Stimulated activated naive CD8-positive, alpha-beta T cell treated with anti-CD3 and anti-CD28 coated beads, Interleukin-15, amount 100 ng/mL, for 72 hours (primary cell): Measurements from ENCODE around the gene USP6.
"Not testable (repeated sequence)": the region's sequence is repeated elsewhere in the genome, so short reads cannot be mapped to it uniquely, and the experiment has no call there.

Source experiments
- ATAC-seq: fragments of 150-1000 bp; cut with Tn5 transposase; 2 replicates; pipeline ENCODE4 v1.10.0; 2021; ENCODE audit warnings: mild to moderate bottlenecking, moderate library complexity
- DNase-seq, 2 donors: peaks; one replicate each; pipeline ENCODE4 v3.0.0; 2021 to 2022
- H3K27ac Mint-ChIP-seq, 2 donors: one replicate each; pipeline ENCODE4 v1.8.0; 2022; ENCODE audit warnings: mild to moderate bottlenecking in 2 of 2, mixed read lengths in 2 of 2, moderate library complexity in 2 of 2
- H3K27me3 Mint-ChIP-seq: one replicate; pipeline ENCODE4 v1.8.0; 2022; ENCODE audit warnings: mixed read lengths
- H3K4me1 Mint-ChIP-seq: one replicate; pipeline ENCODE4 v1.8.0; 2022; ENCODE audit warnings: mild to moderate bottlenecking, mixed read lengths
- H3K4me3 Mint-ChIP-seq, 2 donors: one replicate each; pipeline ENCODE4 v1.8.0; 2022; ENCODE audit warnings: mild to moderate bottlenecking in 2 of 2, mixed read lengths in 2 of 2, moderate library complexity in 1 of 2
- H3K9me3 Mint-ChIP-seq, 2 donors: one replicate each; pipeline ENCODE4 v1.8.0; 2022; ENCODE audit warnings: mixed read lengths in 2 of 2

Gene USP6

DNA sequence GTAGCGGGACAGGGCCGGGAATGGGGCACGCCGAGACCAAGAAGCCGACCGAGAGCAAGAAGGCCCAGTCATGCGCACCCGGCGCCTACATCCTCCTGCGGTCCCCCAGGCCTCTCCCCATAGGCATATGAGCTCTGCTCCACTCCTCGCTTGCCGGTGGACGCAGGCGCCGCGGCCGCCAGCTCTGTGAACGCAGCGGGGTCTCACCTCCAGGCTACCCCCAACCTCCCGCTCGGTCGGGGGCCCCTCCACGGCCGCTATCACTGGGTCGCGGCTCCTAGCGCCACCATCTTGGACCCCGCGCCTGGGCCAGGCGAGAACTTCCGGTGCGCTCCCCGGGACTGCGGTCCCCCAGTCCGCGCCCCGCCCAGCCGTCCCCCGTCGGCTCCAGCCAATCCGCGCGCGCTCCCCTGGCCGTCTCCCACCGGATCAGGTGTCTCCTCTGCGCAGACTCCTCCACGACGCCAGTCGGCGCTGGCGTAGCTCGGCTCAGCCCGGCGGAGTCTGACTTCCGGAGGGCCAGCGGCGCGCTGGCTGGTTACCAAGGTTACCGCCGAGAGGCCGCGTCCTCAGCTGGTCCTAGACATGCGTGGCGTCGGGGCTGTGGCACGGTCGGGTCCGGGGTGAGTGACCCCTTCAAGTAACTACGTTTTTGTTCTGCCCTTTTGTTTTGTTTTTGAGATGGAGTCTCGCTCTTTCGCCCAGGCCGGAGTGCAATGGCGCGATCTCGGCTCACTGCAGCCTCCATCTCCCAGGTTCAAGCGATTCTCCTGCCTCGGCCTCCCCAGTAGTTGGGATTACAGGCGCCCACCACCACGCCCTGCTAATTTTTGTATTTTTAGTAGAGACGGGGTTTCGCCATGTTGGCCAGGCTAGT lies 75.9 kb downstream of the USP6 start, which contains the start of gene ZNF594:
ZNF594 (minus strand) TSS at position 328 of the 877 bp plus-strand sequence. CDS start 7,612 bp downstream, outside the sequence.
- Mint-ChIP-seq H3K27ac (peak within 1 kb of the TSS; percentile 95 to 97), H3K27me3 (no peaks in the 10 kb centered on the region), H3K4me3 (peak within 1 kb of the TSS; percentile 97 to 98), H3K9me3 (peaks cover 12 to 14% of the 10 kb centered on the region in 2 donors), H3K4me1 (peaks cover 28% of the 10 kb centered on the region)
- ATAC-seq (peak; percentile 100), DNase-seq (peak; percentile 98 to 99)

DNA sequence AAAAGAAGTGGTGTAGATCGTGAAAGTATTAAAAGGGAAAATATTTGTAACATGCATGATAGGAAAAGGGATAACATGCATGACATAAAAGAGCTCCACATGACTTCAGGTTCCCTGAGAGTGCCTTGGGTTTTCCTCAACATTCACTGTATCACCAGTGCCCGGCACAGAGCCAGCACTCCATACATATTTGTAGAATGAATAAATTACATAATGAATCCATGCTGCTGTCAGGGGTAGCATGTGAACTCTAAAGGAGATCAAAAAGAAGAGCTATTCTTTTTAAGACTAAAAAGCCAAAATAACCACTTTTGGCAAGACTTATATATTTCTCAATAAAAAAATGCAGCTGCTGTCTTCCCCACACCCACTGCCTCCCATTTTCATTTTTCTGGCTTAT lies 78.5 kb downstream of the USP6 start:
- ATAC-seq (no peak), DNase-seq (no peak)
- Mint-ChIP-seq H3K27me3 (no peaks in the 10 kb centered on the region), H3K4me1 (peaks cover 40% of the 10 kb centered on the region), H3K9me3 (no peaks in the 10 kb centered on the region), H3K4me3 (no peak overlapping the region), H3K27ac (peak overlapping the region in 1 of 2 donors; percentile 74)

DNA sequence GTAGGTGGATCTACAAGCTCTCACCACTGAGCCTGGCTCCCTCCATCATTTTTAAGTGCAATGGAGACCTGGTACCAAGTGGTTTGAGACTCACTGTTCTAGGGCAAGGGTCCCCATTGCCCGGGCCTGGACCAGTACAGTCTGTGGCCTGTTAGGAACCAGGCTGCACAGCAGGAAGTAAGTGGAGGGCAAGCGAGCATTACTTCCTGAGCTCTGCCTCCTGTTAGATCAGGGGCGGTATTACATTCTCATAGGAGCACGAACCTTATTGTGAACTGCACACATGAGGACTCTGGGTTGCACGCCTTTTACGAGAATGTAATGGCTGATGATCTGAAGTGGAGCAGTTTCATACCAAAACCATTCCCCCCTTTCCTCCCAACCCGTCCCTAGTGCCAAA lies 82.6 kb downstream of the USP6 start:
- Mint-ChIP-seq H3K4me1 (peaks cover 13% of the 10 kb centered on the region), H3K27ac (peak overlapping the region in 1 of 2 donors; percentile 90), H3K9me3 (no peaks in the 10 kb centered on the region), H3K4me3 (no peak overlapping the region), H3K27me3 (no peaks in the 10 kb centered on the region)
- DNase-seq (no peak), ATAC-seq (no peak)

DNA sequence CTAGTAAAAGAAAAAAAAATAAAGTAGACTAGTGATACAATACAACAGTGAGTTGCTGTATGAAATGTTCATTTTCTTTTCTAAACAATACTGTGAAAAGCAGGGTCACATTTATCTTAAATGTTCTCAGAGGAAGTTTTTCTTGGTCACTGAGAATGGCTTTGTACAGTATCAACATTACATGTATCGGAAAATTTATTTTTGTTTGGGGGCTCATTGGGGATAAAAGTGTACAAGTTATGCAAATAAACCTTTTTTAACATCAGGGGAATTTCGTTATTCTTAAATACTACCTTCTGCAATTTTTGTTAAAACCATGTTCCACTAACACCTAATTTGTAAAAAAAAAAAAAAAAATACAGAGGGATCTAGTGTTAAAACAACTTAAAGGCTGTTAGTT lies 84.5 kb downstream of the USP6 start:
- Mint-ChIP-seq H3K27me3 (no peaks in the 10 kb centered on the region), H3K4me3 (no peak overlapping the region), H3K9me3 (peaks cover 4 to 8% of the 10 kb centered on the region in 2 donors), H3K27ac (no peak overlapping the region), H3K4me1 (peaks cover 21% of the 10 kb centered on the region)
- DNase-seq (no peak), ATAC-seq (no peak)

GRCh38 chr17:5201011-5201410 lies 85.2 kb downstream of the USP6 start:
- ATAC-seq = no peak
- H3K27me3 Mint-ChIP-seq = no peaks in the 10 kb centered on the region
- peaks cover 4 to 8% of the 10 kb centered on the region in 2 donors for H3K9me3 Mint-ChIP-seq
- H3K4me1 Mint-ChIP-seq = peaks cover 21% of the 10 kb centered on the region
- no peak overlapping the region for H3K4me3 Mint-ChIP-seq
- DNase-seq = no peak
- no peak overlapping the region for H3K27ac Mint-ChIP-seq

DNA sequence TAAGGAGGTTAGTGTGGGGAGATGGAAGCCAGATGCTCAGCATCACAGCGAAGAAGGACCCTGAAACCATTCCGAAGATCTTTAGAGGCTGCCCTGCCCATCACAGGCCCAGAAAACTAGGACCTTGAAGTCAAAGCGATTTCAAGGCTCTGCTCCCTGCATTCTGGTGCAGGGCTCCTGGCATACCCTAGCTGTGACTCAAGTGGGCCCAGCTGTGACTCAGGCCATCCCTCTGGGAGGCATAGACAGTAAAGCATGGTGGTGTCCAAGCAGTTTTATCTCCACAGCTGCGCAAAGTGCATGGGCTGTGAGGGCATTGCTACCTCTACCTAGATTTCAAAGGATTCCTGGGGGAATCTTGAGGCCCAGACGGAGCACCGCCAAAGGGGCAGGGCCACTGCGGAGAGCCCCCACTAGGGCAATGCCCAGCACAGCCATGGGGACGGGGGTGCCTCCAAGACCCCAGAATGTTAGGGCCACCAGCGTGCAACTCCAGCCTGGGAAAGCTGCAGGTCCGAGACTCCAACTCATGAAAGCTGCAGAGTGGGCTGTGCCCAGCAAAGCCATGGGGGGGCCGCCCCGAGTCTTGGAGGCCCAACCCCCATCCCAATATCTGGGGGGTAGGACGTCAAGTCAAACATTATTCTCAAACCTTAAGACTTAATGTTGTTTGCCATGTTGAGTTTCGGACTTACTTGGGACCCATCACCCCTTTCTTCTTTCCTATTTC lies 87.5 kb downstream of the USP6 start:
- H3K9me3 Mint-ChIP-seq = peaks cover 4 to 8% of the 10 kb centered on the region in 2 donors
- H3K4me3 Mint-ChIP-seq = no peak overlapping the region
- H3K4me1 Mint-ChIP-seq = peaks cover 11% of the 10 kb centered on the region
- ATAC-seq (no peak), DNase-seq (no peak)
- H3K27me3 Mint-ChIP-seq = no peaks in the 10 kb centered on the region
- no peak overlapping the region for H3K27ac Mint-ChIP-seq

DNA sequence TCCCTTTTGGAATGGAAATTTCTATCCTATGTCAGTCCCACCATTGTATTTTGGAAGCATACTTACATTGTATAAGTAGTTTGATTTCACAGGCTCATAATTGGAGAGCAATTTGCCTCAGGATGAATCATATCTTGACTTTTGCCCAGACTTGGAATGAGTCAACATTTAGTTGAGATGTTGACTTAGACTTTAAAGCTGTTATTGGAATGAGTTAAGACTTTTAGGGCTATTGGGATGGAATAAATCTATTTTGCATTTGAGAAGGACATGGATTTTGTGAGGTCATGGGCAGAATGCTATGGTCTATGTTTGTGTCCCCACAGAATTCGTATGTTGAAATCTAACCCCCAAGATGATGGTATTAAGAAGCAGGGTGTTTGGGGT lies 88.1 kb downstream of the USP6 start:
- Mint-ChIP-seq H3K27ac (no peak overlapping the region), H3K4me1 (peaks cover 8% of the 10 kb centered on the region), H3K27me3 (no peaks in the 10 kb centered on the region), H3K4me3 (no peak overlapping the region), H3K9me3 (peaks cover 4 to 8% of the 10 kb centered on the region in 2 donors)
- no peak for DNase-seq
- ATAC-seq = no peak

DNA sequence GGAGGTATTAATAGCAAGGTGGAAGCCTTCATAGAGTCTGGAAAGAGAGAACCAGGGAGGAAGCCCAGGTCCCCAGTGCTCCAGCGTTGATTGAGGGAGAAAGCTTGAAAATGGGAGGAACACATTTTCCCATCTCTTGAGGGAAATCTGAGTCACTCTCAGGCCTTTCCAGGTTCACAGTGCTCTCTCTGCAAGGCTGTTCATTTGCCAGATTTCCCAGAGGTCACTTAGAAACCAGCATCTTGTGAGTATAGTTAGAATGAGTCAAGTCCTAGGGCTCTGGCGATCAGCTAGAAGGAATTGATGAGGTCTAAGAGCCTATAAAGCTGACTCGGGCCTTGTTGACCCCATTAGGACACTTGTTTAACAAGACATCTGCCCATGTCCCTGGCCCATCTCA lies 93.6 kb downstream of the USP6 start:
- DNase-seq (no peak), ATAC-seq (no peak)
- Mint-ChIP-seq H3K4me3 (no peak overlapping the region), H3K4me1 (peaks cover 30% of the 10 kb centered on the region), H3K9me3 (peaks cover 0 to under 1% of the 10 kb centered on the region in 2 donors), H3K27me3 (no peaks in the 10 kb centered on the region), H3K27ac (no peak overlapping the region)

DNA sequence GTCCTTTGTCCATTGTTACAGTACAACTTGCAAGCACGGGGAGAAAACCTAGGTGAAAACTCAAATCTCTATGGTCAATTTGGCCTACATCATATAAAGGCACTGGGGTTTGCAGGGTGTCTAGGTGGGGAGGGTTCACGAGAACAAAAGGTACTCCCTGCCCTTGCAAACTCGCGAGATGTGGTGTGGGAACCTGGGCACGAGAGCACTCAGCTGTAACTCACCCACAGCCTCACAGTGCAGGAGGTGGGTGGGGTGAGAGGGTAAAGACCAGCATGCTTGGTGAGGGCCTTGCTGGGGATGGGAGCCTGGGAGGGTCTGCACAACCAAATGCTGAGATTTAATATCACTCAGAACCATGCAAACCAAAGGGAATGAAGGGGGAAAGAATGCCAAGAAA lies 94.3 kb downstream of the USP6 start:
- ATAC-seq = no peak
- Mint-ChIP-seq H3K27ac (no peak overlapping the region), H3K9me3 (no peaks in the 10 kb centered on the region), H3K27me3 (no peaks in the 10 kb centered on the region), H3K4me3 (no peak overlapping the region), H3K4me1 (peaks cover 30% of the 10 kb centered on the region)
- DNase-seq = no peak

DNA sequence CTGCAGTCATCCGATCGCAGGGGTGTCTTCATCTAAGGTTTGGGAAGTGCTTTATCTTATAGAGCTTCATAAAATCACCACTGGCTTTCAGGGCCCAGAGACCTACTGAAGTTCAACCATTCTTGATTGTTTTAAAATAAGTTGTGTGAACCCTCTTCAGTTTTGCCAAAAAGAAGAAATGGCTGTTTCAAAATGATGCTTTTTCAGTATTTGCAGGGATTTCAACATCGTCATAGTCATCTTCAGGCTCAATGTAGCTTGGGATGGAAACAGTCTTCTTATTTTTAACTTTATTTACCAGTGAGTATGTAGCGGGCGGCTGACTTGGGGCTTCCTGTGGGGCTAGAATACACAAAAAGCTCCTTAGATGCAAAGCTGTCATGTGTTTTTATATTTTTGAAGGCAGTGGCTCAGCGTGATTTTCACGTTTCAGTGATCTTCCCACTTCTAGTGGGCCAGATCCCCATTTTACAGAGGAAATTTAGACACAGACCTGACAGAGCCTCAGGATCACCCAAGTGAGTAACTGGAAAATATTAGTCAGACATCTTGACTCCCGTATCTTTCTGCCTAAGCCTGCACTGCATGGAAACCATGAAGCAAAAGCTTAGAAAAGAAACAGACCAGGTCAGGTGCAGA lies 94.9 kb downstream of the USP6 start:
- ATAC-seq (no peak), DNase-seq (no peak)
- Mint-ChIP-seq H3K27me3 (no peaks in the 10 kb centered on the region), H3K4me3 (peak overlapping the region in 1 of 2 donors; percentile 9), H3K9me3 (no peaks in the 10 kb centered on the region), H3K4me1 (peaks cover 30% of the 10 kb centered on the region), H3K27ac (peak overlapping the region; percentile 29 to 80)

- no peak for DNase-seq
- no peaks in the 10 kb centered on the region for H3K9me3 Mint-ChIP-seq
- H3K4me1 Mint-ChIP-seq = peaks cover 32% of the 10 kb centered on the region
- no peak for ATAC-seq
- no peaks in the 10 kb centered on the region for H3K27me3 Mint-ChIP-seq
- peak overlapping the region in 1 of 2 donors; percentile 9 for H3K4me3 Mint-ChIP-seq
- no peak overlapping the region for H3K27ac Mint-ChIP-seq
These were observed 95.6 kb downstream of the USP6 start for GRCh38 chr17:5211458-5211857.

DNA sequence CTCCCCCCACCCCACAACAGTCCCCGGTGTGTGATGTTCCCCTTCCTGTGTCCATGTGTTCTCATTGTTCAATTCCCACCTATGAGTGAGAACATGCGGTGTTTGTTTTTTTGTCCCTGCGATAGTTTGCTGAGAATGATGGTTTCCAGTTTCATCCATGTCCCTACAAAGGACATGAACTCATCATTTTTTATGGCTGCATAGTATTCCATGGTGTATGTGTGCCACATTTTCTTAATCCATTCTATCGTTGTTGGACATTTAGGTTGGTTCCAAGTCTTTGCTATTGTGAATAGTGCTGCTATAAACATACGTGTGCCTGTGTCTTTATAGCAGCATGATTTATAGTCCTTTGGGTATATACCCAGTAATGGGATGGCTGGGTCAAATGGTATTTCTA lies 101.7 kb downstream of the USP6 start:
- H3K9me3 Mint-ChIP-seq, H3K4me3 Mint-ChIP-seq, H3K27ac Mint-ChIP-seq, ATAC-seq, H3K27me3 Mint-ChIP-seq, DNase-seq: not testable (repeated sequence)
- H3K4me1 Mint-ChIP-seq = peaks cover 35% of the 10 kb centered on the region

GRCh38 chr17:5219536-5219935 lies 103.7 kb downstream of the USP6 start:
- H3K27ac Mint-ChIP-seq = no peak overlapping the region
- no peak overlapping the region for H3K4me3 Mint-ChIP-seq
- H3K4me1 Mint-ChIP-seq = peaks cover 46% of the 10 kb centered on the region

DNA sequence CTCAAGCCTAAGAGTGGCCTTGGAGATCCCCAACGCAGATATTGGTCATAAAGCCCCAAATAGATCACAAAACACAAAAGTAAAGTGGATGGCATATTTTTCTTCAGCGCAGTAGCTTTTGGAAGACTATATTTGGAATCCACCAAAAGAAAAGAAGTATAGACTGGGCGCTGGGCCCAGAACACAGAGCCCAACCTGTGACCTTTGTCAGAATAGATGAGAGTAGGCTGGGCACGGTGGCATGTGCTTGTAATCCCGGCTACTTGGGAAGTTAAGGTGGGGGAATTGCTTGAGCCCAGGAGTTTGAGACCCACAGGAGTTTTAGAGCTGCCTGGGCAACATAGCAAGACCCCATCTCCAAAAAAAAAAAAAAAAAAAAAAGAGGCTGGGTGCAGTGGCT lies 104.2 kb downstream of the USP6 start:
- H3K9me3 Mint-ChIP-seq = no peaks in the 10 kb centered on the region
- no peaks in the 10 kb centered on the region for H3K27me3 Mint-ChIP-seq
- H3K4me1 Mint-ChIP-seq = peaks cover 51% of the 10 kb centered on the region
- ATAC-seq (no peak), DNase-seq (no peak)
- no peak overlapping the region for H3K27ac Mint-ChIP-seq
- H3K4me3 Mint-ChIP-seq = no peak overlapping the region

More at GRCh38 chr17:5219536-5219935, 103.7 kb downstream of the USP6 start:
- DNase-seq (no peak), ATAC-seq (no peak)
- Mint-ChIP-seq H3K9me3 (no peaks in the 10 kb centered on the region), H3K27me3 (no peaks in the 10 kb centered on the region)

GRCh38 chr17:5221912-5222311 lies 106.1 kb downstream of the USP6 start:
- not testable (repeated sequence) for H3K27me3 Mint-ChIP-seq, H3K9me3 Mint-ChIP-seq, H3K4me3 Mint-ChIP-seq, H3K27ac Mint-ChIP-seq, ATAC-seq, DNase-seq
- H3K4me1 Mint-ChIP-seq = peaks cover 63% of the 10 kb centered on the region
